Hepatocyte (in vitro differentiated cells): ENCODE measurements around the gene TIMM50. TPM values are rescaled to one million over a fixed set of nuclear protein-coding genes. Genes with fewer than 3 reads are reported as not detected.

Source experiments
- DNase-seq: peaks from one replicate; pipeline ENCODE4 v3.0.0-alpha.2; 2016; ENCODE audit warnings: low spot score
- H2AFZ ChIP-seq: fragments of 200-600 bp; sonication (generic); 2 replicates; pipeline ENCODE4 v1.6.0; 2016; ENCODE audit warnings: antibody characterized with exemption, mild to moderate bottlenecking
- H3K27ac ChIP-seq: fragments of 200-600 bp; sonication (generic); 2 replicates; pipeline ENCODE4 v1.5.1; 2016; ENCODE audit warnings: mild to moderate bottlenecking
- H3K27me3 ChIP-seq: fragments of 200-600 bp; sonication (generic); 2 replicates; pipeline ENCODE4 v1.6.1; 2016
- H3K36me3 ChIP-seq: fragments of 200-600 bp; sonication (generic); replicated peaks from 2 replicates; pipeline ENCODE4 v1.5.1; 2016; ENCODE audit warnings: low read depth; ENCODE audit not compliant: insufficient read depth
- H3K4me1 ChIP-seq: fragments of 200-600 bp; sonication (generic); 2 replicates; pipeline ENCODE4 v1.5.1; 2016; ENCODE audit warnings: mild to moderate bottlenecking, moderate library complexity; ENCODE audit not compliant: insufficient read depth
- H3K4me2 ChIP-seq: fragments of 200-600 bp; sonication (generic); 2 replicates; pipeline ENCODE4 v1.6.0; 2016
- H3K4me3 ChIP-seq: fragments of 200-600 bp; sonication (generic); 2 replicates; pipeline ENCODE4 v1.5.1; 2016; ENCODE audit warnings: mild to moderate bottlenecking
- H3K79me2 ChIP-seq: fragments of 200-600 bp; sonication (generic); 2 replicates; pipeline ENCODE4 v1.6.0; 2017; ENCODE audit warnings: mild to moderate bottlenecking
- H3K9me2 ChIP-seq: fragments of 200-600 bp; sonication (generic); replicated peaks from 2 replicates; pipeline ENCODE4 v1.6.0; 2017; ENCODE audit warnings: mild to moderate bottlenecking; ENCODE audit not compliant: insufficient read depth
- H3K9me3 ChIP-seq: fragments of 200-600 bp; sonication (generic); 2 replicates; pipeline ENCODE4 v1.5.1; 2016; ENCODE audit warnings: low read depth, mild to moderate bottlenecking
- H4K20me1 ChIP-seq: fragments of 200-600 bp; sonication (generic); 2 replicates; pipeline ENCODE4 v1.6.0; 2016; ENCODE audit warnings: mild to moderate bottlenecking; ENCODE audit not compliant: insufficient read depth, poor library complexity, severe bottlenecking
- CTCF ChIP-seq: fragments of 200-600 bp; sonication (generic); IDR thresholded peaks from 2 replicates; pipeline ENCODE4 v1.5.1; 2016; ENCODE audit warnings: antibody characterized with exemption, mild to moderate bottlenecking; ENCODE audit not compliant: poor library complexity
- EZH2 ChIP-seq: fragments of 200-600 bp; sonication (generic); IDR thresholded peaks from 2 replicates; pipeline ENCODE4 v1.6.1; 2016; ENCODE audit warnings: antibody characterized with exemption, mild to moderate bottlenecking, borderline replicate concordance
- EZH2phosphoT487 ChIP-seq: fragments of 200-600 bp; sonication (generic); IDR thresholded peaks from one replicate; pipeline ENCODE4 v1.6.1; 2018; ENCODE audit warnings: antibody characterized with exemption, mild to moderate bottlenecking, low read depth, moderate library complexity; ENCODE audit not compliant: unreplicated experiment, severe bottlenecking
- WGBS: methylation state at CpG from one replicate; pipeline ENCODE4 v1.1.6; 2016; ENCODE audit warnings: low lambda C conversion rate; ENCODE audit errors: missing lambda C conversion rate; 5-methylcytosine and 5-hydroxymethylcytosine counted together
- polyA plus RNA-seq: library from polyadenylated mRNA; unstranded; fragments of >200 nt; fragmentation: Nextera tagmentation; extraction: Ambion mirVana; gene quantifications from 2 replicates; pipeline ENCODE4 v1.2.1, GENCODE V29; 2016
- total RNA-seq: library from RNA; depleted of rRNA; stranded (reverse); fragments of >200 nt; gene quantifications from 2 replicates; pipeline ENCODE4 v1.2.3, GENCODE V29; 2014

Gene TIMM50
- total and polyA plus RNA-seq, 2 experiments from 2014 or later, result 57.2 to 61.7 TPM

- no peak overlapping the region for H3K4me2 ChIP-seq
- H2AFZ ChIP-seq, result no peak overlapping the region
- no peaks in the 10 kb centered on the region for H3K79me2 ChIP-seq
- no peak overlapping the region for H3K4me3 ChIP-seq
- 53% methylated on average over 4 of the region's 4 CpGs for WGBS
- no peaks in the 10 kb centered on the region for H3K9me2 ChIP-seq
- no peak overlapping the region for H3K27ac ChIP-seq
- H3K4me1 ChIP-seq, result peaks cover 12% of the 10 kb centered on the region
- peaks cover 73% of the 10 kb centered on the region for H3K27me3 ChIP-seq
- no peaks in the 10 kb centered on the region for H3K9me3 ChIP-seq
- no peak for DNase-seq
- H3K36me3 ChIP-seq, result no peaks in the 10 kb centered on the region
- TF ChIP-seq EZH2 (no peak), EZH2phosphoT487 (no peak), CTCF (no peak)
- no peaks in the 10 kb centered on the region for H4K20me1 ChIP-seq
Observed at GRCh38 chr19:39500543-39500942, 19.9 kb downstream of the TIMM50 start.

GRCh38 chr19:39501340-39501739, 20.7 kb downstream of the TIMM50 start:
- H2AFZ ChIP-seq, result no peak overlapping the region
- no peaks in the 10 kb centered on the region for H4K20me1 ChIP-seq
- H3K27ac ChIP-seq, result no peak overlapping the region
- H3K4me2 ChIP-seq, result no peak overlapping the region
- peaks cover 73% of the 10 kb centered on the region for H3K27me3 ChIP-seq
- H3K9me2 ChIP-seq, result no peaks in the 10 kb centered on the region
- H3K9me3 ChIP-seq, result no peaks in the 10 kb centered on the region
- WGBS, result 74% methylated on average over 5 of the region's 5 CpGs
- no peaks in the 10 kb centered on the region for H3K36me3 ChIP-seq
- DNase-seq, result no peak
- no peak overlapping the region for H3K4me3 ChIP-seq
- no peak for TF ChIP-seq EZH2phosphoT487
- TF ChIP-seq EZH2, result no peak
- peaks cover 12% of the 10 kb centered on the region for H3K4me1 ChIP-seq
- no peaks in the 10 kb centered on the region for H3K79me2 ChIP-seq

GRCh38 chr19:39502640-39503417, 22.2 kb downstream of the TIMM50 start:
- H3K4me3 ChIP-seq, result no peak overlapping the region
- no peaks in the 10 kb centered on the region for H3K79me2 ChIP-seq
- H3K9me3 ChIP-seq, result no peaks in the 10 kb centered on the region
- H3K27me3 ChIP-seq, result peaks cover 71% of the 10 kb centered on the region
- H3K36me3 ChIP-seq, result no peaks in the 10 kb centered on the region
- H3K4me2 ChIP-seq, result peak overlapping the region; percentile 54
- H3K4me1 ChIP-seq, result peaks cover 18% of the 10 kb centered on the region
- no peaks in the 10 kb centered on the region for H3K9me2 ChIP-seq
- TF ChIP-seq EZH2 (no peak), CTCF (peak; percentile 57)
- H3K27ac ChIP-seq, result no peak overlapping the region
- H4K20me1 ChIP-seq, result no peaks in the 10 kb centered on the region
- WGBS, result 24% methylated on average over 52 of the region's 69 CpGs
- H2AFZ ChIP-seq, result no peak overlapping the region
- DNase-seq, result peak; percentile 87

- Histone ChIP-seq H3K27me3 (peaks cover 52% of the 10 kb centered on the region), H3K79me2 (no peaks in the 10 kb centered on the region), H3K9me3 (no peaks in the 10 kb centered on the region), H3K4me2 (peak overlapping the region; percentile 96), H3K9me2 (no peaks in the 10 kb centered on the region), H3K4me1 (peaks cover 6% of the 10 kb centered on the region), H3K4me3 (no peak overlapping the region), H3K36me3 (no peaks in the 10 kb centered on the region), H2AFZ (no peak overlapping the region), H3K27ac (no peak overlapping the region), H4K20me1 (no peaks in the 10 kb centered on the region)
- WGBS, result 80% methylated on average over 7 of the region's 7 CpGs
- no peak for TF ChIP-seq EZH2
- TF ChIP-seq CTCF, result no peak
- no peak for TF ChIP-seq EZH2phosphoT487
- no peak for DNase-seq
Observed at GRCh38 chr19:39506598-39506943, 25.9 kb downstream of the TIMM50 start.
